AG20443 (cell line): ENCODE data around the gene TTC23L.

Source experiments
- DNase-seq: peaks from one replicate; pipeline ENCODE4 v3.0.0; 2012; ENCODE audit warnings: low spot score, mixed read lengths

TTC23L gene

DNA sequence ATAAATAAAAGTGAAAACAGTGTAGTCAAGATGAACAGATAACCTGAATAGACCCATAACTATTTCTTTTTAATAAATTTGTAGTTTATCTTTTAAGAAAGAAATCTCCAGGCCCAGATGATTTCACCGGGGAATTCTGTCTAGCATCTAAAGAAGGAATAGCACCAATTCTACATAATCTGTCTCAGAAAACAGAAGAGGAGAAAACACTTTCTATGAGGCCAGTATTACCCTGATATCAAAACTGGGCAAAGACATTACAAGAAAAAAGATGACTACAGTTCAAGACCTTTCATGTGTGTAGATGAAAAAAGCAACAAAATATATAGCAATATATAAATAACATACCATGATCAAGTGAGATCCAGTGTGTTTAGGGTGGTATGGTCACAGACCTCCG, 31.4 kb downstream of the TTC23L start:
- DNase-seq, result no peak

DNA sequence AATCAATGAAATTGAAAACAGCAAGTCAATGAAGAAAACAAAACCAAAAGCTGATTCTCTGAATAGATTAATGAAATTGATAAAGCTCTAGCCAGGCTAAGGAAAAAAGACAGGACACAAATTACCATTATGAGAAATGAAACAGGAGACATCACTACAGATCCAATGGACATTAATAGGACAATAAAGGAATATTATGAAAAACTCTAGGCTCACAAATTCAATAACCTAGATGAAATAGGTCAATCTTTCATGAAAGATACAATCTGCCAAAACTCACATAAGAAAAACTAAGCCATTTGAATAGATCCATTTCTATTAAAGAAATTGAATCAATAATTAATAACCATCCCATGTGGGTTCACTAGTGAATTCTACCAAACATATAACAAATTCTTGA, 37.3 kb downstream of the TTC23L start:
- DNase-seq, result no peak

DNA sequence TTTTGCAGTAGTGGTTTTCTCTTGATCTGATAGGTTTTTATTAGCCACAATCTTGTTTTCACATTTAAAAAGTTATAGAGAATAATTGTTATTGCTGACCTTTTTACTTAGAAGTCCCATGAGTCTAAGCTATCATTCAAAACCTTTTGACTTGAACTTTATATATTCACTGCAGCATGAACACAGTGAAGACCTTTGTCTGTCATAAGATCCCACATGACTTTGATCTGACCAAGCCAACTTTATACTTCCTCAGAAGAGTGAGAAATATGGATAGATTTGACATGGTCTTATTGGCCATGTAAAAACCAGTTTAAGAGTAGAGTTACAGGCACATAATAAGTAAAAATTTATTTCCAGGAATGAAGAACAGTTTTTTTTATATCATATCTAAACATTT, 42.3 kb downstream of the TTC23L start:
- no peak for DNase-seq

DNA sequence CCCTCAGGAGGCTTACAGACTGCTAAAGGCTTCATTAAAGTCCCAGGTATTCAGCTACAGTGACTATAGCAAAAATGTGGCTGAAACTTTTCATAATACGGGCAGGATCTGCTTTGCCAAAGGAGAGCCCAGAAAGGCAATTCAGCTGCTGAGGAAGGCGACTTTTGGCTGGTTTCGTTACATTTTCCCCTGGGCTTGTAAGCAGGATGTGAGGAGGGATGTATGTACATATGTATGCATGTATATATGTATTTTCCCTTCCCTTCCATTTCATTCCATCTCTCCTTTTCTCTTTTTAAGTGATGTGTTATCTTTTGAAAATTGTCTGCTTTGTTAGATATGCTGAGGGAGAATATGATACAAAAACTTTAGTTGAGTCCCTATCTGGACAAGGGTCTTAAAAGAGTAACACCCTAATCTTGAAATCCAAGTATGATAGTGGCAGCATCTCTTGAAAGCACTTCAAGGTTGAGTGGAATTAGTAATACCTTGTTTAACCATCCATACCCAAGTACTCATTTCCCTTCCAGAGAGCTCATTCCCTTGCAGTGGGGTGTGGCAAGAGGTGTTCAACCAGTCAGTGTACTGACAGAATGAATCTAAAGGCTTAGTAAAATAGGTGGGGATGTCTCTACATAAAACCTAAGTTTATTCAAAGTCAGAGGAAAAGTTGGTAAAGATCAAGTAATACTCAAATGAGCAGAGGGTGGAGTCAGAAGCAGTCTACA, 47.6 kb downstream of the TTC23L start:
- no peak for DNase-seq

DNA sequence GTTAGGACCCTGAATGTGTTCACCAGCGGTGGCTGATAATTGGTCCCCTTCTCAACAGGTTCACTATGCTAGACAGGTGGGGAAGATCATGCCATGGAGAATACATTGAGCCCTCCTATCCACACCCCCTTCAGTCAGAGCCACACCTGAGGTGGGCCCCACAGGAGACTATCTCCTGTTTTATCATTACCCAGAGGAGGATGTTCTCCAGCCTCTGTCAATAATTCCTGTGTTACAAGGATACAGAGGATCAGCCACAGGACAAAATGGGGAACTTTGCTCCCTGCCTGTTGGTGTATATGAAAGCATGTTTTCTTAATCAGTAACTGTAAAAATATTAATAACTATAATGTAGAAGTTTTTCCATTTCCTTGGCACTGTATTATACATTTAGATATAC, 50.4 kb downstream of the TTC23L start:
- DNase-seq, result no peak

DNA sequence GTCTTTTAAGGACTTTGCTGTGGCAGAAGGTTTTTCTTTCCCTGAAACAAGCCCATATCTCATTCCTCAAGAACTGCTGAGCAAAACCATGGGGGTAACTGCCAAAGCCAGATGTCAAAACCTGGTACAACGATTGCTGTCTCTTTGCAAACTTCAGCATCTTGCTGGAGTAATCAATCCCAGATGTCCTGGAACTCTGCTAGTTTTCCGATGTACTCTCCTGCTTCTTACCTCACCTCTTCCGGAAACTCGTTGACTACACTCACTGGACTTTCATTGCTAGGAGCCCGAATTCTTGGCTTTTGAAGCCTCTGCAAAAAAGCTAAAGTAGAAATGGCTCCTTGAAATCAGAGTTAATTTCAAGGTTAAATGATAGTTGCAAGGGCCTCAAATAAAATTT, 53.0 kb downstream of the TTC23L start:
- DNase-seq, result peak; percentile 81

DNA sequence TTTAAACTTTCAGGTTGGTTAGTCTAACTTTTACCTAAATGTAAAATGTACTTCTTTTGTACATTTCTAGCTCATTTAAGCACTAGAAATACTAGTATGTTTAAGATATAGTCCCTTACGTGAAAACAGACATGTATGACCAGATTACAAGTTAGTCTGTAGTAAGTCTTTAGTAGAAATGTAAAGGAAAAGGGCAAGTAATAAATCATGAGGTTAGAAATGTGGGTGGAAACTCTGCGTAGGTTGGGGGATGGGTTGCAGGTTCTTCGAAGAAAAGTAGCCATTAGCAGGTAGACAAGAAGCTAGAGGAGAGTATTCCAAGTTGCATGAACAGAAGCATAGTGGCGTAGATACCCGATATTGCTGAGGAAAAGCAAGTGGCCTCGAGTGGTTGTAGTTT, 53.5 kb downstream of the TTC23L start:
- no peak for DNase-seq

DNA sequence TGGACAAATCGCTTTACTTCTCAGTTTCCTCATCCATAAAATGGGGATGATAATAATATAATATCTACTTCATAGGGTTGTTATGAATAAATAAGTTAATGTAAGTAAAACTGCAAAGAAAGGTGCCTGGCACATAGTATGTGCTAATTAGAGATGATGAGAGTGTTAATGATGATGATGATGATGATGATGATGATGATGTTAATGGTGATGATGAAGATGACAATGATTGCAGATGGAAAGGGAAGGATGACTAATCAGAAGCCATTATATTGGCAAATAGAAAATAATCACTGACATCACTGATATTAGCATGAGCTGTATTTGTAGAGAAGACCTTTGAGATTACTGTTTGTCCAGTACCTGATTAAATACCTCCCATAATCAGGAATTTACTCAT, 55.8 kb downstream of the TTC23L start:
- no peak for DNase-seq

DNA sequence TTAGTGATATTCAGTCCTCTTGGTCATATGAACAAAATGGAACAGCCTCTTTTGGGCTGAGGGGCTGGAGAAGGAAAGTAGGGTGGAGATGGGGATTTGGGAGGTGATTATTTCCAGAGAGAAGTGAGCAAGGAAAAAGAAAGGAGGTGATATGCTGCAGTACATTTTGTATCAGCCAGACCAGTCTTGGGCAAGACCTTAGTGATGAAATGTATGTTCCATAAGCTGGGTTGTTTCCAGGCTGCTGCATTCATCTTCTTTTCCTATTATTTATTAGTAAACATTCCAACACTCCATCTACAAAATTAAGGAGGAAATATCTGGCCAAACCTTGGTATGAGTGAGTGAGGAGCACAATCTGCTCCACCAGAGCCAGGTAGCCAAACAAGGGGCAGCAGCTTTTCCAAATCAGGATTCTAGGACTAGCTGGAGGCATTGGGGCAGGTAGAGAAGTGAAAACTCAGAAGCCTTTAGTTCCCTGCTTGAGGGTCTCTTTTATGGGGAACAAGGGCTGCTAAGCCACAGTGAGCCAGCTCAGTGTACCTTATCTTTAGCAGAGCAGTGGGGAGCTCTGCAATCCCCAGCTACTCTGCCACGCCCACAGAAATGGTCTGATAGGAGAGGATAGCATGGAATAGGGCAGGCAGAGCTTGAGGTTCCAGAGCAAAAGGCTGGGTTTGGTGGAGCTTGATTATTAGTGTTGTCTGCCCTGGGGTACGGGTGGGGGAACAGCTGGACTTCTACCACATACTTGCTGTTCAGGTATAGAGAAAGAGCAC, 56.9 kb downstream of the TTC23L start:
- no peak for DNase-seq

DNA sequence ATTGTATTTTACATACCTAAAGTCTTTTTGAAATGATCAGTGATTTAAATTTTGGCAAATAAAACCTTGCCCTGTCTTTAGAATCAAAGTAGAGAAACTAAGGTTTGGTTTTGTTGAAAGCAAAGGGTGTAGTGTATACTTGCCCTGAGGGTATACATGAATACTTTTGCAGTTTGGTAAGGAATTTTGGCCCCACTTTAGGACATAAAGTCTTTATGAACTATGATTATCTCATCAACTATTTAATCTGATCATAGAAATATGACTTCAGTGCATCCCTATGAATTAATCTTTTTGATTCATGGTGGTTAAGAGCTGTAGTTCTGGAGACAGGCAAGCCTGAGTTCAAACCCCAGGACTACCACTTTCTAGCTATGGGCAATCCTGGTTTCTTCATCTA, 58.7 kb downstream of the TTC23L start:
- DNase-seq, result no peak

DNA sequence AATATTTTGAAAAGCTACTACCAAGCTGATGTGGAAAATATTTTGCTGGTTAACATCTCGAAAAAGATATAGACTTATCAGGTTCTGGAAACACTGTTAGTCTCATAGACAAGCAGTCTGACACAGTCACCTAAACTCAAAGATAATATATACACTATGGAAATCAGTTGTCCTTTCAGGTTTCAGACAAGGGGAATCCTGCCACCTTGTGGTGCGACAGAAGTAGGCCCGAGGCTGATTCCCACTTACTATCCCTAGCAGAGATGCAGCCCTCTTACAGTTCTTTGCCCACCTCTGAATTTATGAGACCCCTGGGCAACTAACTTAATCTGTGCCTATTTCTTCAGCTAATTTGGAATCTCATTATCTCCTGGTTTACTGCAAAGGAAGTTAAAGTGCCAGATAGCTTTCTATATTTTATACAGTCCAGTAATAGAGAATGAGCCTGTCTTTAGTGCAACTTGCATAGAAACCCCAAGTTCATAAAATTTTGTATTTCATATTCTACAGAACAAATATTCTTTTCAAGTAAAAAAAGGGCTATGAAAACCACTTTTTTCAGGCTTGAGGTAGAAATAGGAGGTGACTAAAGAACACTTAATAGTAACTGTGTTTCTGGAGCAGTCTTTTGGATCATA, 59.4 kb downstream of the TTC23L start:
- DNase-seq, result peak; percentile 72

DNA sequence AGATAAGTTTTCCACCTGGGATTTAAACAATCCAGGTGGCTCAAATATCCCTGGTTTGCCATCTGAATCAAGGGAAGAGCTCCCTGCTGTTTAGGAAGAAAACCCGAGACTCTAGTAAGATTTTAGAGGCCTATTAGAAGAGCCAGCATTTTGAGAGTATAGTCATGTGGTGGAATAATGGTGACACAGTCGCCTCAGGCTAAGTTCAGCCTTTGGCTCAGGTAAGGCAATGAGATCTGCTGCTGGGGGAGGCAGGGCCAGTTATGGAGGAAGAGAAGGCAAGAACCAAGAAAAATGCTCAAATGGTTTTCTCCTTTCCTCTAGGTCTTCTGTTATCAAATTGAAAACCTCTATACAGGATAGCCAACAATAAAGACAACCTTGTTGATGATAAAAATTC, 60.1 kb downstream of the TTC23L start:
- DNase-seq, result no peak

DNA sequence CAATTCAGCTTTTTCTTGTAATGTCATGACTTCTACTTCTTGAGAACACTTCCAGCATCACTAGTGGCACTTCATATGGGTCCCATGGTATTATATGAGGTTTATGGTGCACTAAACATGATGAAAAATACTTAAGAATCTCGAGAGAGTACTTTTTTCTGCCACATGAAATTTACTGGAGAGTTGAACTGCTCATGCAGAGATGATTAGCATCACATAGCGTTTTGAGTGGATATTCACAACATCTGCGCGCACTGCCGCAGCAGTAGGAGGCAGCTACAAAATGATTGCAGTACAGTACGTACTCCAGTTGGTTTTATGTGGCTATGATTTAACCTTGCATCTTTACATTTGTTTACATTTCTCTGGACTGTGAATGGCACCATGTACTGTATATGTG, 61.7 kb downstream of the TTC23L start:
- no peak for DNase-seq

DNA sequence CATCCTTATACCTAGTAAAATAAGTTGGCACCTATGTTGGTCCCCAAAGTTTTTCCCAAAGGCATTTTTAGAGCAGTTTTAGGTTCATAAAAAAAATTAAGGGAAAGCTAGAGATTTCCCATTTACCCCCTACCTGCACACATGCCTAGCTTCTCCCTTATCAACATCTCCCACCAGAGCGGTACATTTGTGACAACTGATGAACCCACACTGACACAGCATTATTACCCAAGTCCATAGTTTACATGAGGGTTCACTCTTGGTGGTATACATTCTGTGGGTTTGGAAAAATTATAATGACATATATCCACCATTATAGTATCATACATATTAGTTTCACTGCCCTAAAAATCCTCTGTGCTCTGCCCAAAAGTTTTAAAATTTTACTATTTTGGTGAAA, 64.3 kb downstream of the TTC23L start:
- no peak for DNase-seq

DNA sequence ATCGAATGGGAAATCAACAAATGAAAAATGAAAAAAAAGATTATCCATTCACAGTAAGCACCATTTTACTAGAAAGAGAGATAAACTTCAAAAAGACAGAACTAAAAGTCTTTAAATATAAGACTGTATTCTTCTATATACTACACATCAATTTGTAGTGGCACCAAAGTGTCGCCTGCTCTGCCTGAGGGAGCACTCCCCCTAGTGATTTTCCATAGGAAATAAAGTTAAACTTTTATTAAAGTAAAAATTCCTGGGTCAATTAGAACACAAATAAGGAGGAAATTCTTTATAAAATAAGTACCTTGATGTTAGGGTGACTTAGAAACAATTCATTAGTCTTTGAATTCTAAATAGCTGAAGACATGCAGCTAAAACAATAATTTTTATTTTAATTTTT, 66.6 kb downstream of the TTC23L start:
- DNase-seq, result peak; percentile 37

DNA sequence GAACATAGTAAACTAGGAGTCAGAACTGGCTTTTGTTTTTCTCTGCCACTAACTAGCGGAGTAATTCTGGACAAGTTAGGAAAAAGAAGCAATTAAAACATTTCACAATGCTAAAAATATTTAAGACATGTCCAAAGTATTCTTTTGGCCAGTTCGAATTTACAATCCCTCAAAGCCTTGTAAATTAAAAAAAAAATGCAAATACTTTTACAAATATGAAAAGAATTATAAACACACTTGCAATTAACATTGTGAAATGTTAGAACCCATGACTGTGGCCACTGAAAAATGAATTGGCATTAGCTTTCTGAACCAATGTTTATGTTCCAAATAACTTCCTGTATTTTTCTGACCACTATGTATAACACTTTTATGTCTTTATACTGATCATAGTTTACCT, 74.1 kb downstream of the TTC23L start:
- peak; percentile 55 for DNase-seq

DNA sequence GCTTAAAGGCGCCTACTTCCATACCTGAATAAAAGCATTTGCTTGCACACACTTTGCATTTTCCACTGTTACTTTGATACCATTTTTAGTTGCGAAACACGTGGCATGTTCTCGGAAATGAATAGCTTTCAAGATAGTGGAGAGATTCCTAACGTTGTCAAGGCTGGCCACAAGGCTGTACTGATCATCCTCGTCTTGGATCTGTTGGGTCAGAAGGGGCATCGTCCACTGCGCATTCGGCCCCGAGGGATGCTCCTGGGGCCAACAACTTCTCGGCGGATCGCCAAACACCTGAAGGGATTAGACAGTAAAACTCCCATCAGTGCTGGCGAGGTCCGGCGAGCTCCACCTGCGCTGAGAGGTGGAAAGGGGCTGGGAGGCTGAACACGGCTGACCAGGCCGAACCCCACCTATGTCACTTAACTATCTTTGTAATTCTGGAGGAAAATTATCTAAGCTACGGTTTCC, 75.7 kb downstream of the TTC23L start:
- peak; percentile 18 for DNase-seq

DNA sequence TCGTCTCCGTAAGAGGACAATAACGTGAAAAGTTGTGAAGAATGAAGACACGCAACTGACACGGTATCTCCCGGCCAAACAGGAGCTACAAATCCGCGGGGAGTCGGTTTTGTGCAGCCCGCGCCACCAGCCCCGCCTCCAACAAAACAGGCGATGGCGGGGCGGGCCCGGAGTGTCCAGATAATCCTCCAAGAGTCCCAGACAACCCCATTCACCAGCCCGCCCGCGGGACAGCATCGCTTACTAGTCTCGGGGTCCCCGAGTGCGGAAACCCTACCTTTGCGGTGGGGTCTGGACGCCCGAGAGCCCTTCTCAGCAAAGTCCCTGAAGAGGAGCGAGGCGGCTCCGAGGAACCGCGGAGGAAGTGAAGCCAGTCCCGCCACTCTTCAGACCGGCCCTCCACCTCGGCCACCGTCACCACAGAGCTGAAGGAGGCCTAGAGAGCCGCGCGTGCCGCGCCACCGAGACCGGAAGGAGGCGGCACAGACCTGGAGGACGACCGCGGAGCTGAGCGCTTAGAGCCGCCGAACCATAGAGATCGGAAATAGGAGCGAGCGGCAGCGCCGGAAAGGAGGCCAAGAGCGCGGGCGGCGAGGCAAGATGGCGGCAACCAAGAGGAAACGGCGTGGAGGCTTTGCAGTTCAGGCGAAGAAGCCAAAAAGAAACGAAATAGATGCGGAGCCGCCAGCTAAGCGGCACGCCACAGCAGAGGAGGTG, 76.3 kb downstream of the TTC23L start, which contains the start of the genes BRIX1 and RAD1:
BRIX1 (plus strand) TSS at position 573 of the 717 bp plus-strand sequence; CDS start at position 601, 28 bp downstream.
RAD1 (minus strand) TSS at position 366 of the 717 bp plus-strand sequence. CDS start 612 bp downstream, outside the sequence.
- peak; percentile 94 for DNase-seq

DNA sequence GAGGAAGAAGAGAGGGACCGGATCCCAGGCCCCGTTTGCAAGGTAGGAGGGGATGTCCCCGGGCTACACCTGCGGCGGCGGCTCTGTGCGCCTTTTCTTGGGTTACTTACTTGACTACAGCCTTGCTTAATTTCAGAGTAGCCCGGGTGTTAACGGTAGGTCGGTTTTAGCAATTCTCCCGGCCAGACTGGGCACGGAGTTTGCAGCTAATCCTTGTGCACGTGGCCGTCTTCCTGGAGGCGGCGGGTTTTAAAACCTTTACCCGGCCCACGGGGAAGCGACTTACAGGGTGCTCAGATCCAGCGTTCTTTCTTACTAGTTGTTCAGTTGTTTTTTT, 76.9 kb downstream of the TTC23L start:
- no peak for DNase-seq

DNA sequence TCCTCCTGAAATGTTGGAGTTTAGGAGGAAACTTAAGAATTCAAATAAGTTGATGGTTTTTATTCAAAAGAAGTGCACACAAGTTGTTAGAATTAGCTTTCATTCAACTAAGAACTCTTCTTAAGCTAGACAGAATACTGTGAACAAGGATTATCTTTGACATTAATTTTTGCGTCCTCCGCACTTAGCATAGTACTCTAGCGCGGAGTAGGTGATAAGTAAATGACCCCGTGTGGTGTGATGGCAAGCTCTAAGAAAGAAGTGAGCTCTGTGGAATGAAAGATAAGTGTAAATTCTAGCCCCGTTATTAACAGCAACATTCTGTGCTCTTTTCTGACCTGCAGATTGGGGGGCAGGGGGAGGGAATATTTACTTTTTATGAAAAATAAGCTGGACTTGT, 77.6 kb downstream of the TTC23L start:
- DNase-seq, result no peak

DNA sequence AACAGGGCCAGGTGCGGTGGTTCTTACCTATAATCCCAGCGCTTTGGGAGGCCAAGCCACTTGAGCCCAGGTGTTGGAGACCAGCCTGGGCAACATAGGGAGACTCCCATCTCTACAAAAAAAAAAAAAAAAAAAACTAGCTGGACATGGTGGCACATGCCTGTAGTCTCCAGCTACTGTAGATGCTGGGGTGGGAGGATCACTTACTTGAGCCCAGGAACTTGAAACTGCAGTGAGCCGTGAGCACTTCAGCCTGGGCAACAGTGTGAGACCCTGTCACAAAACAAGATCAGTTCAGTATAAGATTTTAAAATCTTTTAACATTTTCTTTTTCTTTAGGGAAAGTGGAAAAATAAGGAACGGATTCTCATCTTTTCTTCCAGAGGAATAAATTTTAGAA, 79.1 kb downstream of the TTC23L start:
- no peak for DNase-seq

DNA sequence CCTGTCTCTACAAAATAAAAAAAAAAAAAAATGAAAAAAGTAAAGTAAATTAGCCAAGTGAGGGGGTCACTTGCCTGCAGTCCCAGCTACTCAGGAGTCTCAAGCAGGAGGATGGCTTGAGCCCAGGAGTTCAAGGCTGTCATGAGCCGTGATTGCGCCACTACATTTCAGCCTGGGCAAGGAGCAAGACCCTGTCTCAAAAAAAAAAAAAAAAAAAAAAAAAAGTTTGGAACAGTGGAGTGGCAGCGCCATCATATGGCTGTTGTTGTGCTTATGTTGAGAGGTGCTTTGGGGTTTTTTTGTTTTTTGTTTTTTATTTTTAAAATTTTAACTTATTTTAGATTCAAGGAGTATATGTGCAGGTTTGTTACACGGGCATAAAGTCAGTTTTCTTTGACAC, 80.1 kb downstream of the TTC23L start:
- no peak for DNase-seq
